Measurements from ENCODE around the gene SLC9A6. TPM values are rescaled to one million over a fixed set of nuclear protein-coding genes. Genes with fewer than 3 reads are reported as not detected.

The SLC9A6 gene
- total and polyA plus RNA-seq, 2 of the 8 experiments (the other 6 are each of a cell fraction or from before 2014, with no cell fraction given): 8.0 to 14.1 TPM

DNA sequence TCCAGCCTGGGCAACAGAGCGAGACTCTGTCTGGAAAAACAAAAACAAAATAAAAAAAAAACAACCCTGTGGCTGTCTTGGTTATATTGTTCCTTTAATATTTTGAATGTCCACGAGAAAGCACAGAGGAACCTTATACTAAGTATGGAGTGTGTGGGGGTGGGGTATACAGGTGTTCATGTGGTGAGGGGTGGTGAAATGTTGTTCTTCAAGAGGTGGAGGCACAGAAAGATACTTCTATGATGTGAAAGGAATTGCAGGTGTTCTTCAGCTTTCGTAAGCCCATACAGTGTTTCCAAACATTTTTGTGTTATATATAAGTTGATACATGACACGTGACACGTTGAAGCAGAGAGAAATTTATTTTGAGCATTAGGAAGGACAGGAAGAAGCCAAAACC, 46.4 kb downstream of the SLC9A6 start:
- 80% methylated on average over 4 of the region's 5 CpGs; no CpG with 5 or more reads in 1 of the 2 experiments for WGBS, 2 experiments (ENCODE audit: extremely low coverage in 1 of 2, insufficient coverage in 1 of 2, insufficient read length in 1 of 2, insufficient replicate concordance in 2 of 2, low coverage in 1 of 2, low lambda C conversion rate in 2 of 2, missing lambda C conversion rate in 1 of 2)
- H3K4ac ChIP-seq (replicated peaks; ENCODE audit: insufficient read length, low read depth, low read length): no peak overlapping the region
- no peak overlapping the region for H3K18ac ChIP-seq (ENCODE audit: extremely low read depth, low read length)
- no peak overlapping the region for H3K23ac ChIP-seq (ENCODE audit: insufficient read length)
- no peak overlapping the region for H2AFZ ChIP-seq (ENCODE audit: low read length)
- H2BK5ac ChIP-seq (ENCODE audit: low read depth, low read length): no peak overlapping the region
- FAIRE-seq: no peak
- ChIA-PET CTCF (ENCODE audit: partially characterized antibody) (interaction anchor here (0.6 kb wide), 1 partner anchor 25 kb away, joined by 3 read pairs; no protein-coding TSS in a partner anchor), POLR2A (ENCODE audit: partially characterized antibody) (no interaction called here)
- no peak for TF ChIP-seq BCL11A (IDR thresholded peaks at IDR 0.05; ENCODE audit: low read depth in 2 of 2, low read length in 2 of 2)
- no peak for TF ChIP-seq SP2 (IDR thresholded peaks at IDR 0.05; ENCODE audit: low read length)
- no peak for TF ChIP-seq BACH1 (IDR thresholded peaks at IDR 0.05; ENCODE audit: low read length)
- TF ChIP-seq RXRA (IDR thresholded peaks at IDR 0.05; ENCODE audit: insufficient read depth, low read depth, low read length): no peak
- no peak for TF ChIP-seq RBBP5 (IDR thresholded peaks at IDR 0.05; ENCODE audit: borderline replicate concordance, low read depth, low read length)
- no peak for TF ChIP-seq GTF2F1 (IDR thresholded peaks at IDR 0.05; ENCODE audit: borderline replicate concordance, low read depth, low read length)
- TF ChIP-seq TCF12 (IDR thresholded peaks at IDR 0.05; ENCODE audit: low read depth, low read length): no peak
- no peaks in the 10 kb centered on the region for H3K23me2 ChIP-seq (ENCODE audit: low read depth, low read length)
- no peaks in the 10 kb centered on the region for H3K9me3 ChIP-seq (ENCODE audit: insufficient read depth in 2 of 2, low read depth in 1 of 2, low read length in 1 of 2)
- H4K91ac ChIP-seq (replicated peaks; ENCODE audit: insufficient read length, low read length): no peak overlapping the region
- H3K9ac ChIP-seq (replicated peaks in 1 of 4; ENCODE audit: extremely low read depth in 1 of 4, low read depth in 3 of 4, low read length in 3 of 4): no peak overlapping the region
- H3K56ac ChIP-seq (replicated peaks; ENCODE audit: insufficient read length, low read depth, low read length): no peak overlapping the region
- no peak overlapping the region for H2BK12ac ChIP-seq (ENCODE audit: low read depth, low read length)
- H4K20me1 ChIP-seq (replicated peaks in 1 of 2; ENCODE audit: control insufficient read depth in 1 of 2, insufficient read depth in 2 of 2, low read length in 2 of 2): peaks cover 0 to 3% of the 10 kb centered on the region in 2 experiments
- no peaks in the 10 kb centered on the region for H3K4me1 ChIP-seq (replicated peaks in 1 of 4; ENCODE audit: control insufficient read depth in 3 of 4, insufficient read depth in 4 of 4, low read length in 3 of 4)
- H4K8ac ChIP-seq (ENCODE audit: extremely low read depth, insufficient read depth, low read length): no peak overlapping the region
- no peak overlapping the region for H2AK5ac ChIP-seq (ENCODE audit: low read depth, low read length)
- H2BK15ac ChIP-seq (ENCODE audit: low read length): no peak overlapping the region
- H3K4me2 ChIP-seq (ENCODE audit: insufficient read depth in 1 of 2, low read depth in 2 of 2, low read length in 2 of 2): no peak overlapping the region
- no peak overlapping the region for H2BK120ac ChIP-seq (replicated peaks; ENCODE audit: low read depth, low read length)
- no peaks in the 10 kb centered on the region for H3K79me1 ChIP-seq (ENCODE audit: low read depth, low read length)
- H3K4me3 ChIP-seq (ENCODE audit: extremely low read depth in 1 of 4, insufficient read depth in 2 of 4, low read depth in 3 of 4, low read length in 4 of 4): no peak overlapping the region
- H3K27me3 ChIP-seq (replicated peaks in 1 of 4; ENCODE audit: control insufficient read depth in 3 of 4, extremely low read depth in 1 of 4, insufficient read depth in 3 of 4, low read length in 3 of 4): no peaks in the 10 kb centered on the region
- DNase-seq (ENCODE audit: low read depth in 1 of 2, low spot score in 2 of 2): no peak
- no peak overlapping the region for H4K5ac ChIP-seq (ENCODE audit: insufficient read length, low read depth, low read length)
- peaks cover 0 to 6% (median 0%) of the 10 kb centered on the region in 4 experiments; a peak in 2 of 8 replicates for H3K36me3 ChIP-seq (ENCODE audit: control insufficient read depth in 2 of 4, insufficient read depth in 4 of 4, low read length in 3 of 4)
- H3K27ac ChIP-seq (ENCODE audit: low read depth, low read length): no peak overlapping the region
- no peak overlapping the region for H3K14ac ChIP-seq (ENCODE audit: insufficient read length)
- no peaks in the 10 kb centered on the region for H3K79me2 ChIP-seq (ENCODE audit: control insufficient read depth in 1 of 2, insufficient read depth in 2 of 2, low read length in 2 of 2)
- H2BK20ac ChIP-seq (ENCODE audit: low read length): no peak overlapping the region
